Measurements from ENCODE around the gene E2F8. TPM values are rescaled to one million over a fixed set of nuclear protein-coding genes. Genes with fewer than 3 reads are reported as not detected.

E2F8 gene
- total and polyA plus RNA-seq, 2 donors (not counting 1 experiment from before 2014, with no cell fraction given): 0.17 to 0.94 TPM

- Histone ChIP-seq H2AFZ (ENCODE audit: low read length) (no peak overlapping the region), H3K4me3 (replicated peaks in 1 of 4; ENCODE audit: control extremely low read depth in 1 of 4, insufficient read depth in 1 of 4, low read depth in 3 of 4, low read length in 4 of 4) (no peak overlapping the region), H3K9me3 (ENCODE audit: control insufficient read depth, insufficient read depth, low read depth, low read length) (no peaks in the 10 kb centered on the region), H3K79me2 (ENCODE audit: control insufficient read depth, insufficient read depth, low read length) (no peaks in the 10 kb centered on the region), H3K27me3 (ENCODE audit: control insufficient read depth, insufficient read depth, low read length) (no peaks in the 10 kb centered on the region), H4K20me1 (ENCODE audit: control insufficient read depth, extremely low read depth, insufficient read depth, low read length) (no peaks in the 10 kb centered on the region), H3K4me1 (ENCODE audit: control insufficient read depth, extremely low read depth, insufficient read depth, low read length) (no peaks in the 10 kb centered on the region), H3K9ac (ENCODE audit: insufficient read depth, low read length) (no peak overlapping the region), H3K4me2 (ENCODE audit: extremely low read depth, insufficient read depth, low read length) (no peak overlapping the region), H3K27ac (ENCODE audit: insufficient read depth, low read length) (no peak overlapping the region), H3K36me3 (ENCODE audit: control insufficient read depth, insufficient read depth, low read length) (no peaks in the 10 kb centered on the region)
- no peak for TF ChIP-seq EZH2 (IDR thresholded peaks at IDR 0.05; ENCODE audit: low read length, missing control alignments)
- TF ChIP-seq, protein P1, sequence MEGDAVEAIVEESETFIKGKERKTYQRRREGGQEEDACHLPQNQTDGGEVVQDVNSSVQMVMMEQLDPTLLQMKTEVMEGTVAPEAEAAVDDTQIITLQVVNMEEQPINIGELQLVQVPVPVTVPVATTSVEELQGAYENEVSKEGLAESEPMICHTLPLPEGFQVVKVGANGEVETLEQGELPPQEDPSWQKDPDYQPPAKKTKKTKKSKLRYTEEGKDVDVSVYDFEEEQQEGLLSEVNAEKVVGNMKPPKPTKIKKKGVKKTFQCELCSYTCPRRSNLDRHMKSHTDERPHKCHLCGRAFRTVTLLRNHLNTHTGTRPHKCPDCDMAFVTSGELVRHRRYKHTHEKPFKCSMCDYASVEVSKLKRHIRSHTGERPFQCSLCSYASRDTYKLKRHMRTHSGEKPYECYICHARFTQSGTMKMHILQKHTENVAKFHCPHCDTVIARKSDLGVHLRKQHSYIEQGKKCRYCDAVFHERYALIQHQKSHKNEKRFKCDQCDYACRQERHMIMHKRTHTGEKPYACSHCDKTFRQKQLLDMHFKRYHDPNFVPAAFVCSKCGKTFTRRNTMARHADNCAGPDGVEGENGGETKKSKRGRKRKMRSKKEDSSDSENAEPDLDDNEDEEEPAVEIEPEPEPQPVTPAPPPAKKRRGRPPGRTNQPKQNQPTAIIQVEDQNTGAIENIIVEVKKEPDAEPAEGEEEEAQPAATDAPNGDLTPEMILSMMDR (conservative IDR thresholded peaks at IDR 0.05 in 1 of 2, IDR thresholded peaks at IDR 0.05 in 1 of 2; ENCODE audit: low read depth in 1 of 2, low read length in 2 of 2): no peak
- no peak for DNase-seq (ENCODE audit: low read depth in 2 of 2)
These were observed 15.6 kb downstream of the E2F8 start for GRCh38 chr11:19225123-19225522.

DNA sequence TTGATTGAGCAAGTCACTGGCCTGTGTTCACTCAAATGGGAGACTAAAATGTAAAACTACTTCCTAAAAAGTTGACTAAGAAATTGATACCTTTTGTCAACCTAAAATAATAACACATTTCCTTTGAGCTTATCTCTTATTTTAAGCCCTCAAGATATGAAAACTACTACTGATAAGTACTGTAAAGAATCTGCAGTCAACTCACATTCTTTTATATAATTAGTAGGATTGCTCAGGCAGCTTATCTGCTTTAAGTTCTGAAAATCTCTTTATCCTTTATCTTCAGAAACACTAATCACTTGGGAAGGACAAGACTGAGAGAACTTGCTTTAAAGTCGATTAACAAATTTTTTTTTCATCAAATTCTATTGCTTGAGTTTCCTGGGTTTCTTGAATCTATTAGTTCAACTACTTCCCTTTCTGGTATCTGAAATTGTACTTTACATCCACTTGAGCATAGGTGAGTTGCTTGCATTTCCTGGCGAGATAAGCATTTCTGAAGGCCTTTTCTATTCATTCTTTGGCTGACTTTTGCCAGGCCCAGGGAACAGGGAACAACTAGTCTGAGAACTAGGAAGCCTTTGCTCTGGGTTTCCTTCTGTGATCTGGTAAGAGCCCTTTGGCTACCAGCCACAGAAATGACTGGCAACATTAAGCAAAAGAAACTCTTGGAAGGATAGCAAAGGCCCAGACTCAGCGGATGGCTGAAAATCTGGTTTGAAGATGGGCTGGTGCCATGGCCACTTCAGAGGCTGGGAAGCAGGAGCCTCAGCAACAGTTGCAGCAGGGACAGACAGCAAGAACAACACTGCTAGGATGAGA lies 19.6 kb downstream of the E2F8 start:
- Histone ChIP-seq H3K9me3 (ENCODE audit: control insufficient read depth, insufficient read depth, low read depth, low read length) (no peaks in the 10 kb centered on the region), H3K4me2 (ENCODE audit: extremely low read depth, insufficient read depth, low read length) (no peak overlapping the region), H3K9ac (ENCODE audit: insufficient read depth, low read length) (no peak overlapping the region), H3K27me3 (ENCODE audit: control insufficient read depth, insufficient read depth, low read length) (peaks cover 15% of the 10 kb centered on the region), H3K36me3 (ENCODE audit: control insufficient read depth, insufficient read depth, low read length) (no peaks in the 10 kb centered on the region), H3K4me3 (replicated peaks in 1 of 4; ENCODE audit: control extremely low read depth in 1 of 4, insufficient read depth in 1 of 4, low read depth in 3 of 4, low read length in 4 of 4) (no peak overlapping the region), H3K79me2 (ENCODE audit: control insufficient read depth, insufficient read depth, low read length) (no peaks in the 10 kb centered on the region), H2AFZ (ENCODE audit: low read length) (no peak overlapping the region), H3K4me1 (ENCODE audit: control insufficient read depth, extremely low read depth, insufficient read depth, low read length) (no peaks in the 10 kb centered on the region), H4K20me1 (ENCODE audit: control insufficient read depth, extremely low read depth, insufficient read depth, low read length) (no peaks in the 10 kb centered on the region), H3K27ac (ENCODE audit: insufficient read depth, low read length) (no peak overlapping the region)
- peak; percentile 18 to 48 for DNase-seq (ENCODE audit: low read depth in 2 of 2)
- no peak for TF ChIP-seq EZH2 (IDR thresholded peaks at IDR 0.05; ENCODE audit: low read length, missing control alignments)
- TF ChIP-seq, protein P1 (conservative IDR thresholded peaks at IDR 0.05 in 1 of 2, IDR thresholded peaks at IDR 0.05 in 1 of 2; ENCODE audit: low read depth in 1 of 2, low read length in 2 of 2): no peak

- Histone ChIP-seq H2AFZ (ENCODE audit: low read length) (no peak overlapping the region), H3K27me3 (ENCODE audit: control insufficient read depth, insufficient read depth, low read length) (peaks cover 15% of the 10 kb centered on the region), H3K4me1 (ENCODE audit: control insufficient read depth, extremely low read depth, insufficient read depth, low read length) (no peaks in the 10 kb centered on the region), H3K4me2 (ENCODE audit: extremely low read depth, insufficient read depth, low read length) (no peak overlapping the region), H4K20me1 (ENCODE audit: control insufficient read depth, extremely low read depth, insufficient read depth, low read length) (no peaks in the 10 kb centered on the region), H3K4me3 (replicated peaks in 1 of 4; ENCODE audit: control extremely low read depth in 1 of 4, insufficient read depth in 1 of 4, low read depth in 3 of 4, low read length in 4 of 4) (no peak overlapping the region), H3K36me3 (ENCODE audit: control insufficient read depth, insufficient read depth, low read length) (no peaks in the 10 kb centered on the region), H3K79me2 (ENCODE audit: control insufficient read depth, insufficient read depth, low read length) (no peaks in the 10 kb centered on the region), H3K9ac (ENCODE audit: insufficient read depth, low read length) (no peak overlapping the region), H3K9me3 (ENCODE audit: control insufficient read depth, insufficient read depth, low read depth, low read length) (no peaks in the 10 kb centered on the region), H3K27ac (ENCODE audit: insufficient read depth, low read length) (no peak overlapping the region)
- TF ChIP-seq EZH2 (IDR thresholded peaks at IDR 0.05; ENCODE audit: low read length, missing control alignments): no peak
- TF ChIP-seq, protein P1 (conservative IDR thresholded peaks at IDR 0.05 in 1 of 2, IDR thresholded peaks at IDR 0.05 in 1 of 2; ENCODE audit: low read depth in 1 of 2, low read length in 2 of 2): no peak
- peak; percentile 14 to 52 for DNase-seq (ENCODE audit: low read depth in 2 of 2)
These were observed 21.8 kb downstream of the E2F8 start for GRCh38 chr11:19218786-19219460.

Measured in fibroblast of lung (primary cell).